Lung microvascular endothelial cell (primary cell): Measurements from ENCODE around the gene CNBD2. TPM values are rescaled to one million over a fixed set of nuclear protein-coding genes. Genes with fewer than 3 reads are reported as not detected.
A peak's percentile ranks its signal among the peaks of the same experiment; 100 is the strongest.
"Not testable (repeated sequence)": the region's sequence is repeated elsewhere in the genome, so short reads cannot be mapped to it uniquely, and the experiment has no call there.

Experiments
- DNase-seq, 2 donors: peaks; one replicate each; pipeline versions ENCODE4 v3.0.0 to v3.0.0-alpha.2; 2010; ENCODE audit warnings: low read depth in 2 of 2
- total RNA-seq: library from RNA; depleted of rRNA; stranded (reverse); fragments of >200 nt; gene quantifications from 2 replicates; pipeline ENCODE4 v1.2.1, GENCODE V29; 2014

CNBD2 gene
- total RNA-seq, 1 donor from 2014 or later: 5.6 TPM

GRCh38 chr20:35974256-35974655 is 5.9 kb downstream of the CNBD2 start:
- no peak for DNase-seq

- DNase-seq: no peak
These were observed 7.4 kb downstream of the CNBD2 start for GRCh38 chr20:35975576-35976373.

- DNase-seq: no peak
These were observed 9.7 kb downstream of the CNBD2 start for GRCh38 chr20:35978041-35978513.

GRCh38 chr20:35979544-35979943 is 11.2 kb downstream of the CNBD2 start:
- no peak for DNase-seq

- no peak for DNase-seq
These were observed 13.6 kb downstream of the CNBD2 start for GRCh38 chr20:35981969-35982368.

- no peak for DNase-seq
These were observed 16.0 kb downstream of the CNBD2 start for GRCh38 chr20:35984382-35984781.

- DNase-seq: no peak
These were observed 17.4 kb downstream of the CNBD2 start for GRCh38 chr20:35985806-35986205.

GRCh38 chr20:35988910-35989463 is 20.6 kb downstream of the CNBD2 start:
- DNase-seq: no peak

GRCh38 chr20:35991142-35991771 is 22.9 kb downstream of the CNBD2 start:
- peak; percentile 34 to 62 for DNase-seq

GRCh38 chr20:35992713-35993335 is 24.4 kb downstream of the CNBD2 start:
- DNase-seq: peak; percentile 60 to 78

GRCh38 chr20:35994994-35995453 is 26.6 kb downstream of the CNBD2 start:
- peak; percentile 84 to 93 for DNase-seq

GRCh38 chr20:35996492-35996891 is 28.1 kb downstream of the CNBD2 start:
- DNase-seq: not testable (repeated sequence)

GRCh38 chr20:36001331-36001730 is 32.9 kb downstream of the CNBD2 start:
- not testable (repeated sequence) for DNase-seq

- no peak for DNase-seq
These were observed 34.5 kb downstream of the CNBD2 start for GRCh38 chr20:36002855-36003254.

- DNase-seq: no peak
These were observed 35.7 kb downstream of the CNBD2 start for GRCh38 chr20:36004045-36004444.

GRCh38 chr20:36008461-36009035 is 40.2 kb downstream of the CNBD2 start:
- no peak for DNase-seq

GRCh38 chr20:36010076-36010475 is 41.7 kb downstream of the CNBD2 start:
- no peak for DNase-seq

GRCh38 chr20:36010825-36011224 is 42.4 kb downstream of the CNBD2 start:
- no peak for DNase-seq

- DNase-seq: peak in 1 of 2 donors; percentile 85
These were observed 47.5 kb downstream of the CNBD2 start for GRCh38 chr20:36015806-36016403.

GRCh38 chr20:36017048-36017951 is 48.9 kb downstream of the CNBD2 start:
- peak; percentile 71 to 82 for DNase-seq
